Sigmoid colon (tissue), 7 donors: Measurements from ENCODE around the gene PRDX1. TPM values are rescaled to one million over a fixed set of nuclear protein-coding genes. Genes with fewer than 3 reads are reported as not detected.
A peak's percentile ranks its signal among the peaks of the same experiment; 100 is the strongest.

Source experiments
- DNase-seq: peaks from one replicate; pipeline ENCODE4 v3.0.0-alpha.2; 2019
- H3K27ac ChIP-seq, 4 donors: fragments of 200-600 bp; sonication (generic); one replicate each; pipeline ENCODE4 v1.5.1; 2016 to 2019; ENCODE audit warnings: mild to moderate bottlenecking in 1 of 4
- H3K27me3 ChIP-seq, 3 donors: fragments of 200-600 bp; sonication (generic); one replicate each; pipeline ENCODE4 v1.5.1; 2019; ENCODE audit warnings: mild to moderate bottlenecking in 1 of 3
- H3K36me3 ChIP-seq, 4 donors: fragments of 200-600 bp; sonication (generic); one replicate each; pipeline ENCODE4 v1.5.1; 2016 to 2019
- H3K4me1 ChIP-seq, 4 donors: fragments of 200-600 bp; sonication (generic); one replicate each; pipeline ENCODE4 v1.5.1; 2017 to 2019
- H3K4me3 ChIP-seq, 4 donors: fragments of 200-600 bp; sonication (generic); one replicate each; pipeline ENCODE4 v1.5.1; 2017 to 2019; ENCODE audit warnings: mild to moderate bottlenecking in 2 of 4, moderate library complexity in 1 of 4
- H3K9me3 ChIP-seq, 4 donors: fragments of 200-600 bp in 3 of 4; sonication (generic) in 3 of 4; one replicate each; pipeline versions ENCODE4 v1.5.1 to v1.6.1; 2013 to 2019
- CTCF ChIP-seq, 4 experiments: fragments of 450-650 bp in 3 of 4; fragments of 200-600 bp in 1 of 4; IDR thresholded peaks; one replicate each; pipeline ENCODE4 v1.5.1; 2016 to 2019; ENCODE audit warnings: antibody characterized with exemption in 4 of 4, mild to moderate bottlenecking in 3 of 4, moderate library complexity in 2 of 4
- EP300 ChIP-seq, 4 donors: sonication (generic); formaldehyde crosslinking; IDR thresholded peaks; one replicate each; pipeline ENCODE4 v1.6.1; 2017; ENCODE audit warnings: antibody characterized with exemption in 4 of 4
- POLR2A ChIP-seq, 2 donors: fragments of 450-650 bp; IDR thresholded peaks; one replicate each; pipeline ENCODE4 v1.6.1; 2016; ENCODE audit warnings: antibody characterized with exemption in 2 of 2, mild to moderate bottlenecking in 2 of 2, moderate library complexity in 2 of 2
- POLR2AphosphoS5 ChIP-seq, 4 donors: sonication (generic); formaldehyde crosslinking; IDR thresholded peaks; one replicate each; pipeline ENCODE4 v1.6.1; 2017; ENCODE audit warnings: antibody characterized with exemption in 4 of 4
- WGBS, 2 donors: extraction: QIAGEN DNeasy Blood & Tissue Kit; methylation state at CpG; one replicate each; pipeline ENCODE4 v1.1.7; 2013; 5-methylcytosine and 5-hydroxymethylcytosine counted together
- intact Hi-C: fragments of 100-400 bp; cut with DNase I; formaldehyde crosslinking; loops from one replicate; pipeline ENCODE4 v1.15.1; 2023
- polyA plus RNA-seq, 3 donors: library from polyadenylated mRNA; stranded (reverse); fragments of 200-250 nt; gene quantifications; one replicate each; pipeline ENCODE4 v1.2.3, GENCODE V29; 2013
- total RNA-seq, 4 donors: library from RNA; depleted of rRNA; stranded (reverse); fragments of >200 nt; gene quantifications; one replicate each; pipeline ENCODE4 v1.1.0, GENCODE V29; 2016
- donor health status: healthy with polysubstance abuse.
- donor health status: Bipolar disorder and iron deficiency.
- donor health status: healthy.

Gene PRDX1
- total and polyA plus RNA-seq, 7 donors = 169 to 661 (median 257) TPM

GRCh38 chr1:45507195-45507594 lies 14.5 kb downstream of the PRDX1 start:
- Histone ChIP-seq H3K4me3 (no peak overlapping the region), H3K36me3 (peaks cover 2 to 39% (median 27%) of the 10 kb centered on the region in 4 donors), H3K4me1 (peaks cover 0 to 9% (median 4%) of the 10 kb centered on the region in 4 donors), H3K27ac (no peak overlapping the region), H3K9me3 (no peaks in the 10 kb centered on the region), H3K27me3 (no peaks in the 10 kb centered on the region)
- DNase-seq = no peak
- no peak for TF ChIP-seq EP300 (IDR thresholded peaks at IDR 0.05)
- no peak for TF ChIP-seq POLR2A (IDR thresholded peaks at IDR 0.05)
- no peak for TF ChIP-seq CTCF (IDR thresholded peaks at IDR 0.05)
- no peak for TF ChIP-seq POLR2AphosphoS5 (IDR thresholded peaks at IDR 0.05)
- 94 to 96% methylated on average over 6 of the region's 6 CpGs for WGBS, 2 donors
- intact Hi-C loops = loop anchor here (10.0 kb wide), 1 partner anchor 178 kb away; the partner anchor contains the start of genes GPBP1L1 and TMEM69

- no peak for DNase-seq
- 92 to 94% methylated on average over 14 of the region's 14 CpGs for WGBS, 2 donors
- no peaks in the 10 kb centered on the region for H3K27me3 ChIP-seq
- H3K27ac ChIP-seq = no peak overlapping the region
- peaks cover 0 to 25% (median 18%) of the 10 kb centered on the region in 4 donors for H3K4me1 ChIP-seq
- TF ChIP-seq CTCF (IDR thresholded peaks at IDR 0.05) (no peak), EP300 (IDR thresholded peaks at IDR 0.05) (no peak), POLR2A (IDR thresholded peaks at IDR 0.05) (no peak), POLR2AphosphoS5 (IDR thresholded peaks at IDR 0.05) (no peak)
- no peak overlapping the region for H3K4me3 ChIP-seq
- intact Hi-C loops = loop anchor here (10.0 kb wide), 1 partner anchor 181 kb away; the partner anchor contains the start of genes GPBP1L1 and TMEM69
- H3K36me3 ChIP-seq = peaks cover 0 to 4% (median 2%) of the 10 kb centered on the region in 4 donors
- no peaks in the 10 kb centered on the region for H3K9me3 ChIP-seq
Observed at GRCh38 chr1:45503462-45504360, 18.0 kb downstream of the PRDX1 start.

GRCh38 chr1:45501505-45501859 lies 20.2 kb downstream of the PRDX1 start:
- no peak for DNase-seq
- intact Hi-C loops = loop anchor here (2.0 to 10.0 kb wide), 2 partner anchors 49 to 183 kb away; partner anchors contain the start of genes AKR1A1, GPBP1L1 and TMEM69
- 20 to 61% methylated on average over 2 of the region's 2 CpGs for WGBS, 2 donors
- no peaks in the 10 kb centered on the region for H3K9me3 ChIP-seq
- no peak for TF ChIP-seq POLR2A (IDR thresholded peaks at IDR 0.05)
- TF ChIP-seq CTCF (IDR thresholded peaks at IDR 0.05) = no peak
- TF ChIP-seq POLR2AphosphoS5 (IDR thresholded peaks at IDR 0.05) = no peak
- TF ChIP-seq EP300 (IDR thresholded peaks at IDR 0.05) = no peak
- H3K4me3 ChIP-seq = no peak overlapping the region
- no peak overlapping the region for H3K27ac ChIP-seq
- no peaks in the 10 kb centered on the region for H3K36me3 ChIP-seq
- no peaks in the 10 kb centered on the region for H3K27me3 ChIP-seq
- peaks cover 0 to 18% (median 15%) of the 10 kb centered on the region in 4 donors for H3K4me1 ChIP-seq

- 2 to 5% methylated on average over 7 of the region's 7 CpGs for WGBS, 2 donors
- intact Hi-C loops = loop anchor here (10.0 kb wide), 1 partner anchor 695 kb away; the partner anchor contains the start of genes BTBD19, DYNLT4 and PLK3
- no peak for TF ChIP-seq CTCF (IDR thresholded peaks at IDR 0.05)
- TF ChIP-seq POLR2A (IDR thresholded peaks at IDR 0.05) = no peak
- no peak for TF ChIP-seq POLR2AphosphoS5 (IDR thresholded peaks at IDR 0.05)
- no peak for TF ChIP-seq EP300 (IDR thresholded peaks at IDR 0.05)
- Histone ChIP-seq H3K27me3 (no peaks in the 10 kb centered on the region), H3K4me1 (peaks cover 0 to 18% (median 15%) of the 10 kb centered on the region in 4 donors), H3K36me3 (no peaks in the 10 kb centered on the region), H3K4me3 (peak overlapping the region; percentile 40 to 71 (median 62)), H3K27ac (peak overlapping the region; percentile 33 to 73 (median 68)), H3K9me3 (no peaks in the 10 kb centered on the region)
- peak; percentile 24 for DNase-seq
Observed at GRCh38 chr1:45499415-45499769, 22.3 kb downstream of the PRDX1 start.
